A673 (cell line): ENCODE data around the gene TAF4. TPM values are rescaled to one million over a fixed set of nuclear protein-coding genes. Genes with fewer than 3 reads are reported as not detected.

Experiments
- BruUV-seq: library from RNA; stranded (reverse); fragments of 400-500 nt; replicated peaks from 2 replicates; lab custom pipeline; 2021; lab: Mats Ljungman, UMichigan
- CTCF ChIA-PET: fragments of 300-600 bp; sonication (Branson Sonifier 250); formaldehyde crosslinking; loops from one replicate; lab custom pipeline; 2022; ENCODE audit warnings: antibody characterized with exemption; lab: Charles Lee
- POLR2A ChIA-PET: fragments of 300-600 bp; sonication (Branson Sonifier 250); formaldehyde crosslinking; loops from one replicate; lab custom pipeline; 2022; ENCODE audit warnings: antibody characterized with exemption; ENCODE audit not compliant: low non-redundant PET; lab: Charles Lee
- DNase-seq: peaks from one replicate; pipeline ENCODE4 v3.0.0-alpha.2; 2015; ENCODE audit warnings: low spot score
- H3K27ac ChIP-seq: fragments of 200-600 bp; sonication (generic); 2 replicates; pipeline ENCODE4 v1.5.1; 2016; ENCODE audit warnings: mixed run types, low read depth, mild to moderate bottlenecking, mixed read lengths, antibody characterized with exemption, low read length; ENCODE audit not compliant: poor library complexity, severe bottlenecking
- H3K27me3 ChIP-seq: fragments of 200-600 bp; sonication (generic); replicated peaks from 2 replicates; pipeline ENCODE4 v1.6.1; 2017; ENCODE audit warnings: mixed run types, low read depth, mild to moderate bottlenecking, mixed read lengths, antibody characterized with exemption, low read length; ENCODE audit not compliant: insufficient read depth, poor library complexity
- H3K36me3 ChIP-seq: fragments of 200-600 bp; sonication (generic); 2 replicates; pipeline ENCODE4 v1.6.1; 2016; ENCODE audit warnings: mixed run types, mild to moderate bottlenecking, mixed read lengths, antibody characterized with exemption, low read length; ENCODE audit not compliant: insufficient read depth, poor library complexity, severe bottlenecking
- H3K4me1 ChIP-seq: fragments of 200-600 bp; sonication (generic); 2 replicates; pipeline ENCODE4 v1.6.1; 2017; ENCODE audit warnings: mixed run types, mild to moderate bottlenecking, mixed read lengths, antibody characterized with exemption, low read length; ENCODE audit not compliant: insufficient read depth, poor library complexity, severe bottlenecking
- H3K4me3 ChIP-seq: fragments of 200-600 bp; sonication (generic); 2 replicates; pipeline ENCODE4 v1.5.1; 2016; ENCODE audit warnings: low read depth, mixed run types, mild to moderate bottlenecking, mixed read lengths, low read length; ENCODE audit not compliant: poor library complexity, severe bottlenecking
- H3K9me3 ChIP-seq: fragments of 200-600 bp; sonication (generic); 2 replicates; pipeline ENCODE4 v1.6.1; 2016; ENCODE audit warnings: mixed run types, low read depth, mild to moderate bottlenecking, mixed read lengths, antibody characterized with exemption, low read length; ENCODE audit not compliant: poor library complexity, severe bottlenecking
- CTCF ChIP-seq: fragments of 300-800, 200-600 bp; sonication (generic); conservative IDR thresholded peaks from 2 replicates; pipeline ENCODE4 v1.5.1; 2017; ENCODE audit warnings: low read depth, mild to moderate bottlenecking, antibody characterized with exemption, low read length, moderate library complexity, mixed read lengths
- EZH2 ChIP-seq: fragments of 200-600 bp; sonication (generic); IDR thresholded peaks from 2 replicates; pipeline ENCODE4 v1.6.1; 2017; ENCODE audit warnings: borderline replicate concordance, low read depth, mild to moderate bottlenecking, mixed read lengths, antibody characterized with exemption, low read length; ENCODE audit not compliant: poor library complexity, severe bottlenecking
- intact Hi-C: fragments of 100-400 bp; cut with micrococcal nuclease; formaldehyde crosslinking; loops from one replicate; pipeline ENCODE4 v1.10.0; 2022; ENCODE audit not compliant: unreplicated experiment
- total RNA-seq: library from RNA; stranded (reverse); gene quantifications from 2 replicates; pipeline ENCODE4 v1.2.3, GENCODE V29; 2021

The TAF4 gene
- total RNA-seq, 1 experiment from 2014 or later = 37.0 TPM

GRCh38 chr20:61935926-61936700, 129.6 kb downstream of the TAF4 start:
- H3K27me3 ChIP-seq = peaks cover 13% of the 10 kb centered on the region
- no peaks in the 10 kb centered on the region for H3K4me1 ChIP-seq
- CTCF ChIA-PET = no interaction called here
- no TSS peak for BruUV-seq
- no peaks in the 10 kb centered on the region for H3K36me3 ChIP-seq
- H3K4me3 ChIP-seq = no peak overlapping the region
- no peaks in the 10 kb centered on the region for H3K9me3 ChIP-seq
- no peak for DNase-seq
- intact Hi-C loops = no loop called here
- H3K27ac ChIP-seq = no peak overlapping the region
- TF ChIP-seq CTCF = no peak
- TF ChIP-seq EZH2 = no peak
- POLR2A ChIA-PET = no interaction called here

DNA sequence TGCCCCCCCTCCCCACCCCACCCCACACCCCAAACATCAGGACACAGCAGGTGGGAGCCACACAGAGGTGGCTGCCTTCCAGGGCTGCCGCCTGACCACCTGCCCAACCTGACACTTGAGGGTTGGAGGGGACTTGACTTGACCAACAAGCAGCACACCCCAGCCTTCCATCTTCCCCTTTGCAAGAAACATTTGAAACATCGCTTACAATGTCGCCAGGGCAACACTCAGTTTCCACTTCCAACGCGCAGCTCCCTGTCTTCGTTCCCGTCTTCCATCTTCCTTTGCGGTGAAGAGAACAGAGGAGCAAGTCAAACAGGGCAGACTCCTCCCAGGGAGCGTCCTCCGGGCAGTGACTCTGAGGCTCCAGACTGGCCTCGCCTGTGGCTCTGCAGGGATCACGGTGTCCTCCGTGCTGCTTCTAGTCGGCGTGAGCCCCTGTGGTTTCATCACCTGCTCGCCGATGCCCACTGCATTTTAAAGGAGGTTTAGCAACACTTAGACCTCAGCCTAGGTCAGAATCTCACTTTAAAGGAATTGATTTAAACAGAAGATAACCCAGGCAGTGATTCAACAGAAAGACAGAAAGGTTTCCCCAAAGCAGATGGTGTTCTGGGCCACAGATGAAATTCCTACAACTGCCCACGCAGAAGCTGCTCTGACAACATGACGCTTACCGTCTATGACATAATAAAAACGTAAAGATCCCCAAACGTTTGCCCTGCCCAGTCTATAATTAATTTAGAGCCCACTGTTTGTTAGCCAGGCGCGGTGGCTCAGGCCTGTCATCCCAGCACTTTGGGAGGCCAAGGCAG, 130.8 kb downstream of the TAF4 start:
- Histone ChIP-seq H3K4me3 (no peak overlapping the region), H3K4me1 (no peaks in the 10 kb centered on the region), H3K36me3 (no peaks in the 10 kb centered on the region), H3K27ac (no peak overlapping the region), H3K9me3 (no peaks in the 10 kb centered on the region), H3K27me3 (peaks cover 13% of the 10 kb centered on the region)
- POLR2A ChIA-PET = no interaction called here
- BruUV-seq = no TSS peak
- no peak for DNase-seq
- TF ChIP-seq CTCF (no peak), EZH2 (no peak)
- CTCF ChIA-PET = no interaction called here
- intact Hi-C loops = no loop called here

- TF ChIP-seq CTCF (no peak), EZH2 (no peak)
- ChIA-PET CTCF (no interaction called here), POLR2A (no interaction called here)
- intact Hi-C loops = no loop called here
- no peak overlapping the region for H3K4me3 ChIP-seq
- no peaks in the 10 kb centered on the region for H3K36me3 ChIP-seq
- no peaks in the 10 kb centered on the region for H3K4me1 ChIP-seq
- DNase-seq = no peak
- no peak overlapping the region for H3K27ac ChIP-seq
- no peaks in the 10 kb centered on the region for H3K9me3 ChIP-seq
- BruUV-seq = no TSS peak
- peaks cover 9% of the 10 kb centered on the region for H3K27me3 ChIP-seq
Observed at GRCh38 chr20:61933951-61934715, 131.5 kb downstream of the TAF4 start.
